ENCODE measurements around the gene UNC13B. TPM values are rescaled to one million over a fixed set of nuclear protein-coding genes. Genes with fewer than 3 reads are reported as not detected.

UNC13B gene
- total RNA-seq, 4 donors from 2014 or later, result 20.2 to 36.8 (median 29.0) TPM

DNA sequence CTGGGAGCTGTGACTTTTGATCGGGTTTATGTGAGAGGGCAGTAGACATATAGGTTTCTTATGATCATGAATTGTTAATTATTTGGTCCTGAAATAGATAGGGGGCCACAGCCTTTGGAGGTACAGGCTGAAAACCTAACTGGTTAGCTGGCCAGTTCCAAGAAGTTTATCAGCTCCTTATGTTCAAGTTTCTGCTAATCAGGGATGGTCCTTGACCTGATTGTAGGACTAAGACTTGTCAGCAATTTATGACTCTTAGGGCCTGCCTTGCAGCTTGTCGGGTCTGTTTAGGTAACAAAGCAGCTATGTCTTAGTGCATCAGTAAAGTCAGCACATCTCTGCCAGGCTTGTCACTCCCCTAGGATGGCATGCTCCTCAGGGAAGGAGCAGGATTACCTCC, 176.3 kb downstream of the UNC13B start:
- Histone ChIP-seq H3K4me1 (peaks cover 12 to 36% (median 12%) of the 10 kb centered on the region in 3 donors), H3K27ac (peak overlapping the region; percentile 17 to 72 (median 42)), H3K4me3 (no peak overlapping the region), H3K36me3 (no peaks in the 10 kb centered on the region), H3K9me3 (no peaks in the 10 kb centered on the region), H3K27me3 (no peaks in the 10 kb centered on the region)
- 55 to 92% methylated on average over 1 to 2 of the region's 2 CpGs for WGBS, 2 donors
- TF ChIP-seq, protein P1, sequence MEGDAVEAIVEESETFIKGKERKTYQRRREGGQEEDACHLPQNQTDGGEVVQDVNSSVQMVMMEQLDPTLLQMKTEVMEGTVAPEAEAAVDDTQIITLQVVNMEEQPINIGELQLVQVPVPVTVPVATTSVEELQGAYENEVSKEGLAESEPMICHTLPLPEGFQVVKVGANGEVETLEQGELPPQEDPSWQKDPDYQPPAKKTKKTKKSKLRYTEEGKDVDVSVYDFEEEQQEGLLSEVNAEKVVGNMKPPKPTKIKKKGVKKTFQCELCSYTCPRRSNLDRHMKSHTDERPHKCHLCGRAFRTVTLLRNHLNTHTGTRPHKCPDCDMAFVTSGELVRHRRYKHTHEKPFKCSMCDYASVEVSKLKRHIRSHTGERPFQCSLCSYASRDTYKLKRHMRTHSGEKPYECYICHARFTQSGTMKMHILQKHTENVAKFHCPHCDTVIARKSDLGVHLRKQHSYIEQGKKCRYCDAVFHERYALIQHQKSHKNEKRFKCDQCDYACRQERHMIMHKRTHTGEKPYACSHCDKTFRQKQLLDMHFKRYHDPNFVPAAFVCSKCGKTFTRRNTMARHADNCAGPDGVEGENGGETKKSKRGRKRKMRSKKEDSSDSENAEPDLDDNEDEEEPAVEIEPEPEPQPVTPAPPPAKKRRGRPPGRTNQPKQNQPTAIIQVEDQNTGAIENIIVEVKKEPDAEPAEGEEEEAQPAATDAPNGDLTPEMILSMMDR (IDR thresholded peaks at IDR 0.05), result no peak
- TF ChIP-seq POLR2A (IDR thresholded peaks at IDR 0.05), result no peak
- intact Hi-C loops (cut with DNase I), result no loop called here
- no peak for DNase-seq

DNA sequence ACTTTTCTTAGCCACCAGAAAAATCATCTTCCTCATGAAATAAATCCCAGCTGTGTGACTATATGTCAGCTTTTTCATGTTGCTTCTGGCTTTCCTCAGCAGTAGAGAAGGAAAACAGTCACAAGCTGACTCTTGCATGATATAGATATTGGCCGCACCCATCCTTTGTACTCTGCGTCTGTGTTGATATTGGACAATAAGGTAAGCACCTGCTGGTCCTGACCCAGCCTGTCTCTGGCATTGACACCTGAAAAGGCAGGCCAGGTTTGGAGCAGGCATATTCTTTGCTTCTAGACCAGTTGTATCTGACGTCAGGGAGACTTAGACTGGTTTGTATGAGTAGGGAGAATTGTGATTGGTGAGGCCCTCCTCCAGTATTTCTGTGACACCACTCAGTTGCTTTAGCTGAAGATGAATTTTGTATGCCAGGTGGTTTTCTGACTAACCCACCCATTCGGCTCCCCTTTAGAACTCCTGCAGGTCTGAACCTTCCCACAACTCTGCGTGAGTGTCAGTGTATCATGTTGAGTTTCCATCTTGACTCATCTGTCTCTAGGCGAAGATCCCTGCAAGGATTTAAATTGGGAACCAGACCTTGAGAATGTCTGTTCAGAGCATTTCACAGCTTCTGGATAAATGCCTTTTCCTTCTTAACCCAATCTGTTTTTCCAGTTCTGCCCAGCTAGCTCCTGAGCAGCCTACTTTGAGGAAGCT, 176.9 kb downstream of the UNC13B start:
- peak overlapping the region; percentile 39 to 72 (median 54) for H3K27ac ChIP-seq
- no peak for DNase-seq
- H3K4me3 ChIP-seq, result no peak overlapping the region

DNA sequence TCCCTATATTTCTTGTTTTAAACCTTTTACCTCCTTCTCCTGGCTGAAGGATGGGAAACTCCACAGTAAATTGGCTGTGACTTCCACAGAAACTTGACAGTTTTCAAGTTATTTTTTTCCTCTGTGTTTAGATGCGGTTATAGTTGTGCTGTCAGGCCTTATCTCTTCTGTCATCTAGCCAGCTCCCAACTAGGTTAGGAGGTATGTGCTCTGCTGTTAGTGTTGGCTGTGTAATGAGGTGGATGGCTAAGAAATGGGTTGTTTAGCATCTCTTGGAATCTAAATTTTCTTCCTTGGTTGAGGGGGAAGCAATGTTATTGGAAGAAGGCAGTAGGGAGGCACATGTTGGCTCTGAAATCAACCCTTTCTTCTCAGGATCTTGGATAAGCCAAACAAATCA, 178.2 kb downstream of the UNC13B start:
- H3K27me3 ChIP-seq, result no peaks in the 10 kb centered on the region
- intact Hi-C loops (cut with DNase I), result no loop called here
- no peak for TF ChIP-seq POLR2A (IDR thresholded peaks at IDR 0.05)
- TF ChIP-seq, protein P1 (IDR thresholded peaks at IDR 0.05), result no peak
- no peak for DNase-seq
- H3K27ac ChIP-seq, result no peak overlapping the region
- H3K4me1 ChIP-seq, result peaks cover 12 to 36% (median 12%) of the 10 kb centered on the region in 3 donors
- no peaks in the 10 kb centered on the region for H3K36me3 ChIP-seq
- 87 to 91% methylated on average over 1 of the region's 1 CpG for WGBS, 2 donors
- no peaks in the 10 kb centered on the region for H3K9me3 ChIP-seq
- H3K4me3 ChIP-seq, result no peak overlapping the region

More for the DNA sequence above, 176.9 kb downstream of the UNC13B start:
- Histone ChIP-seq H3K4me1 (peaks cover 12 to 36% (median 12%) of the 10 kb centered on the region in 3 donors), H3K36me3 (no peaks in the 10 kb centered on the region), H3K9me3 (no peaks in the 10 kb centered on the region), H3K27me3 (no peaks in the 10 kb centered on the region)
- WGBS, 2 donors, result 45 to 47% methylated on average over 6 of the region's 6 CpGs
- intact Hi-C loops (cut with DNase I), result no loop called here
- TF ChIP-seq POLR2A (IDR thresholded peaks at IDR 0.05), result no peak
- TF ChIP-seq, protein P1 (IDR thresholded peaks at IDR 0.05), result no peak

DNA sequence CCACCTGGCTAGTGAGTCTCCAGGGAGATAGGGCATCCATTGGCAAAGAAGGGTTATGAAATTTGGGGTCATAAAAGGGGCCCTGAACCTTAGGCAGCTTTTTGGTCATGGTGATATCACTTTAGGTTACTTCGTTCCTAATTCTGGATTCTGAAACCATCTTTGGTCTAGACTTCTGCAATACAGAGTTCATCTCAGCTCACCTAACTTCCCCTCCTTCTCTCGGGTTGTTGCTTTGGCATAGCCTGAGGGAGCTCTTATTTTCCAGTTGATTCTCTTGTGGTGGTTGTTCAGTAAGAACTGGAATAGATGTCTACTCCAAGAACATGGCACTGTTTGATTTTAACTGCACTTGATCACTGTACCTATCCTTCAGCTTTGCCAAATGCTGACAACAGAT, 179.2 kb downstream of the UNC13B start:
- WGBS, 2 donors, result 65 to 71% methylated on average over 2 of the region's 2 CpGs
- H3K27ac ChIP-seq, result peak overlapping the region in 2 of 4 donors; percentile 40 to 57
- no peak overlapping the region for H3K4me3 ChIP-seq
- TF ChIP-seq, protein P1 (IDR thresholded peaks at IDR 0.05), result no peak
- no peak for TF ChIP-seq POLR2A (IDR thresholded peaks at IDR 0.05)
- H3K9me3 ChIP-seq, result no peaks in the 10 kb centered on the region
- peaks cover 12 to 36% (median 12%) of the 10 kb centered on the region in 3 donors for H3K4me1 ChIP-seq
- no peak for DNase-seq
- H3K27me3 ChIP-seq, result no peaks in the 10 kb centered on the region
- intact Hi-C loops (cut with DNase I), result no loop called here
- no peaks in the 10 kb centered on the region for H3K36me3 ChIP-seq

DNA sequence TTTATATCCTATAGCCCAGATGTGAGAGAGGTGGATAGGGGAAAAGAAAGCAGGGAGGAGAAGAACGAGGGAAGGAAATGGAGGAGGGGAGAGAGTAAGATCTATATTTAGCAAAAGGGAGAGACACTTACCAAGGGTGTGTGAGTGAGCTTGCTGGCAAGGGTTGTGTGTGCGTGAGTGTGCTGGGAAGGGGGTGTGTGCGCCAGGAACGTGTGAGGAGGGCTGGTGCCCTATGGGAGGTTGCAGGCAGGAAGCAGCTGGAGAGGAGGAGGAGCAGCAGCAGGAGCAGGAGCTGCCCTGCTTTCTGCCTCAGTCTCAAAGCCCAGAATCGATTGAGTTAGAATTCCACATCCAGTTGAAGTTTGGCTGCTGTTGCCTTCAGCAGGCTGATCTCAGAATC, 179.8 kb downstream of the UNC13B start:
- peak overlapping the region in 2 of 4 donors; percentile 40 to 57 for H3K27ac ChIP-seq
- H3K4me3 ChIP-seq, result peak overlapping the region in 2 of 4 donors; percentile 10 to 39

More for the DNA sequence above, 179.8 kb downstream of the UNC13B start:
- Histone ChIP-seq H3K27me3 (no peaks in the 10 kb centered on the region), H3K9me3 (no peaks in the 10 kb centered on the region), H3K36me3 (no peaks in the 10 kb centered on the region), H3K4me1 (peaks cover 12 to 36% (median 12%) of the 10 kb centered on the region in 3 donors)
- no peak for DNase-seq
- TF ChIP-seq, protein P1 (IDR thresholded peaks at IDR 0.05), result no peak
- no peak for TF ChIP-seq POLR2A (IDR thresholded peaks at IDR 0.05)
- intact Hi-C loops (cut with DNase I), result no loop called here
- 2 to 8% methylated on average over 4 to 5 of the region's 5 CpGs for WGBS, 2 donors
